ENCODE data around the gene H6PD.

H6PD gene

DNA sequence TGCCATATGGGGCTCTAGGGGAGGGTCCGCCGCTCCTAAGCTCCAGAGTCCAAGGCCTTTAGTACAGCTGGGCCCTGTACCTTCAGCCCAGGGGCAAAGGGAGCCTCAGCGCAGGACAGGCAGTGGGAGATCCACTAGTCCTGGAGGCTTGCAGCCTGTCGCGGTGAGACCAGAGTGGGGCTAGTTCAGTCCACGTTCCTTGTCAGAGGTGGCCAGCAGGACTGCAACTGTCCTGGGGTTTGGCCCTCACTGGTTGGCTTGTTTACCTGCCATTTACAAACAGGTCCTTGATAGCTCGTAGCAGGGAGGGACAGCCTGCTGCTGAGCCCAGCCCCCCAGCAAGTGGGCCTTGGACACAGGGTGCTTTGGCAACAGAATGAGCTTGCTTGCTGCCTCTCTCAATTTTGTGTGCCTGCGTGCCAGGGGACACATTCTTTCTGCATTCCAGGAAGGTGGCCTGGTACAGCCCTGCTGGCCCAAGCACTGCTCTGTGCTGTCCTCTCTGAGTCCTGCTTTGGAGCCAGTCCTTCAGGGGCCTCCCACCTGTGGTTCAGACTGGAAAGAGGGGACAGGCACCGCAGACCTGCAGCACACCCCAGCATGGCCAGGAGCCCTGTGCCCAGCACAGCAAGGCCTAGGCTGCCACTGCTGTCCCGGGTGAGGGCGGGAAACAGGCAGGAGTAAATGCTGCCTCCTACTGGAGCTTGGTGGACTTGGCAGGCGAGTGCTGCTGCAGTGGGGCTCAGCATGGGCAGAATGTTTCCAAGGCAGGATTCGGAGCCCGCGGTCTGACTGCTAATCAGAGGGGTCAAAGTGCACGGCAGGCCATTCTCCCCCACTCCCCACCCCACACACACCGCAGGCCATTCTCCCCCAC, 15.2 kb downstream of the H6PD start:
- DNase-seq (ENCODE audit: low read depth) = peak; percentile 56
- no peak overlapping the region for H3K4me3 ChIP-seq (ENCODE audit: low read length)
- TF ChIP-seq, protein P1, sequence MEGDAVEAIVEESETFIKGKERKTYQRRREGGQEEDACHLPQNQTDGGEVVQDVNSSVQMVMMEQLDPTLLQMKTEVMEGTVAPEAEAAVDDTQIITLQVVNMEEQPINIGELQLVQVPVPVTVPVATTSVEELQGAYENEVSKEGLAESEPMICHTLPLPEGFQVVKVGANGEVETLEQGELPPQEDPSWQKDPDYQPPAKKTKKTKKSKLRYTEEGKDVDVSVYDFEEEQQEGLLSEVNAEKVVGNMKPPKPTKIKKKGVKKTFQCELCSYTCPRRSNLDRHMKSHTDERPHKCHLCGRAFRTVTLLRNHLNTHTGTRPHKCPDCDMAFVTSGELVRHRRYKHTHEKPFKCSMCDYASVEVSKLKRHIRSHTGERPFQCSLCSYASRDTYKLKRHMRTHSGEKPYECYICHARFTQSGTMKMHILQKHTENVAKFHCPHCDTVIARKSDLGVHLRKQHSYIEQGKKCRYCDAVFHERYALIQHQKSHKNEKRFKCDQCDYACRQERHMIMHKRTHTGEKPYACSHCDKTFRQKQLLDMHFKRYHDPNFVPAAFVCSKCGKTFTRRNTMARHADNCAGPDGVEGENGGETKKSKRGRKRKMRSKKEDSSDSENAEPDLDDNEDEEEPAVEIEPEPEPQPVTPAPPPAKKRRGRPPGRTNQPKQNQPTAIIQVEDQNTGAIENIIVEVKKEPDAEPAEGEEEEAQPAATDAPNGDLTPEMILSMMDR (IDR thresholded peaks at IDR 0.05; ENCODE audit: insufficient read depth, low read depth, low read length, missing control alignments) = peak; percentile 51

DNA sequence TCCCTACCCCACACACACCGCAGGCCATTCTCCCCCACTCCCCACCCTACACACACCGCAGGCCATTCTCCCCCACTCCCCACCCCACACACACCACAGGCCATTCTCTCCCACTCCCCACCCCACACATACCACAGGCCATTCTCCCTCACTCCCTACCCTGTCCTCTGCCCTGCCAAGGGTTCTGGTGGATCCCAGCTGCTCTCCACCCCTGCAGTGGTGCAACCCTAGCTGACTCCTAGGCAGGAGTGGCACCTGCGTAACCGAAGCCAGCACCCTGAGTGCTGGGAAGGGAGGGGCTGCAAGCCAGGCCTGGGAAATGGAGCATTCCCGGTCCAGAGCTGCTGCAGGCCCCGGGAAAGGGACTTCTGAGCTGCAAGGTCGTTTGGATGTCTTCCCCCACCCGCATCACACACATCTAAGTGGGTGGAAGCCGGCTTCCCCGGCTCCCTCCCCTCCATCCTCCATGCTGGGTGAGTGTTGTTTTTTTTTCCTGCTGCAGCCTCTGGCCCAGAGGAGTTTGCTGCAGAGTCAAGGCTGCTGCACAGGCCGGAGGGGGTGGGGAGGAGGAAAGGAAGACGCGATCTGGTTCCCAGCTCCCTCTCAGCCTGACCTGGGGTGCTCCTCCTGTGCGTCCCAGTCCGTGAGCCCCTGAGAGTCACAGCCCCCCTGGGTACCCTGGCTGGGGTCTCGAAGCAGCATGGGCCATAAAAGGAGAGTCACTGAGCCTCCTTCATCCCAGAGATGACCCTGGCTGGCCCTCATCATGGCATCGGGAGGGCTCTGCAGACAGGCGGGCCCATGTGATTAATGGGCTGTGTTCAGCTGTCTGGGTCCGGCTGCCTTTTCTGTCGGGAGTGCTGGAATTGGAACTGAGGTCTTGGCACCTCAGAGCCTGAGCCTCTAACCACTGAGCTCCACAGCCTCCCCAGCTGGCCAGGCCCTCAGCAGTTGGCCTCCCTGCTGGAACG, 16.1 kb downstream of the H6PD start:
- H3K4me3 ChIP-seq (ENCODE audit: low read length) = no peak overlapping the region
- TF ChIP-seq, protein P1 (IDR thresholded peaks at IDR 0.05; ENCODE audit: insufficient read depth, low read depth, low read length, missing control alignments) = no peak
- DNase-seq (ENCODE audit: low read depth) = no peak

DNA sequence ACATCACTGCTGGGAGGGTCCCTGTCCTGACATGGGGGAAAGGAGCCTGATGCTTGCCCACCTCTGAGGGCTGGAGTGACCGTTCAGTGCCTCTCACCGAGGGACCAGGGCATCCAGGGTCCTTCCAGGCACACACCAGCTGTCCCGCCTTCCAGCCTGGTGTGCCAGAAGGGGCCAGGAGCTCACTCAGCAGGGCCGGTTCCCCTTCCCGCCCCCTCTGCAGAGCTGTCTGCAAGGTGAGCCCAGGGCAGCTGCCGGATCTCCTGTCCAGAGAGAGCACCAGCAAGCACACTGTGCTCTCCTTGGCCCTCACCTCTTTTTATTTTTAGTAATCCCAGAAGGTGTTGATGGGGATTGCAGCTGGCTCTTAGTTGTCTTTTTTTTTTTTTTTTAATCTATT, 16.9 kb downstream of the H6PD start:
- DNase-seq (ENCODE audit: low read depth) = no peak
- no peak overlapping the region for H3K4me3 ChIP-seq (ENCODE audit: low read length)
- TF ChIP-seq, protein P1 (IDR thresholded peaks at IDR 0.05; ENCODE audit: insufficient read depth, low read depth, low read length, missing control alignments) = no peak

DNA sequence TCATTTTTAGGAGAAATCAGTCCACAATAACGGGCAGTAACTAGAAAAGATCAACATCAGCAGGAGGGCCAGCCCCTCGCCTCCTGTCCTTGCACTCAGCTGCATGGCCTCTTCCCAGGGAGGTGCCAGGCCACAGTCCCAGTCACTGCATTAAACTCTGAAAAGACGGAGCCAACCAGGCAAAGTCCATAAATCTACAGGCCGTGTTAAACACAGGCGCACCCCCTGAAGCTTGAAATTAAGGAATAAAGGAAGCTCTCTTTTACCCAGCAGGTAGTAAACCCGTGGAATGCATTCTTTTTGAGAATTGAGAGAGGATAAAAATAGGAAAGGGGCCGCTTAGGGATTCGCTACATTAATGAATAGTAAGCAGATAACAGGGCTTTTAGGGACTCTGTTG, 18.4 kb downstream of the H6PD start:
- H3K4me3 ChIP-seq (ENCODE audit: low read length) = no peak overlapping the region
- TF ChIP-seq, protein P1 (IDR thresholded peaks at IDR 0.05; ENCODE audit: insufficient read depth, low read depth, low read length, missing control alignments) = no peak
- DNase-seq (ENCODE audit: low read depth) = no peak

DNA sequence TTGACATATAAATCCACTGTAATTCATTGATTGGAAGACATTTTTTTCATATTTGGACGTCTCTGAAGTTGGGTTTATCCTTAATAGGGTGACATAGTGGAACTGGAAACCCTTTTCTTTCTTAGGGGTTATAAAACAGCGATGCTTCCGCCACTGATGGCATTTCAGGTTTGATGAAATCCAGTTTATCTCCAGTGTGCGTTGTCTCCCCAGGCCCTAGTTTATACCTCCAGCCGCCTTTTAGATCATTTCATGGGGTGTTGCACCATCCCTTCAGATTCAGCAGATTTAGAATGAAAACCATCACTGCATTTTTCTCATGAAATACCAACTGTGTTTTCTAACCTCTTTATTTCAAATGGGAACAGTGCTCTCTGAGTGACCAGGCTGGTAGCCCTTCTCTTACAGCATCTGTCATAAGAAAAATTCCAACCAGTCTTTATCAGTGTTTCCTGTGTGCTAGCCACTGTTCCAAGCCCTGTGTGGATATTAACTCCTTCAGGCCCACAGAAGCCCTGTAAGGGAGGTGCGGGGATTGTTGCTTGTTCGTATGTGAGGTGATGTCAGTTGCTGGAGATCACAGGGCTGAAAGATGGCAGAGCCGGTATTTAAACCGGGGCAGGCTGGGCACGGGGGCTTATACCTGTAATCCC, 19.0 kb downstream of the H6PD start:
- H3K4me3 ChIP-seq (ENCODE audit: low read length) = no peak overlapping the region
- DNase-seq (ENCODE audit: low read depth) = no peak
- TF ChIP-seq, protein P1 (IDR thresholded peaks at IDR 0.05; ENCODE audit: insufficient read depth, low read depth, low read length, missing control alignments) = no peak

DNA sequence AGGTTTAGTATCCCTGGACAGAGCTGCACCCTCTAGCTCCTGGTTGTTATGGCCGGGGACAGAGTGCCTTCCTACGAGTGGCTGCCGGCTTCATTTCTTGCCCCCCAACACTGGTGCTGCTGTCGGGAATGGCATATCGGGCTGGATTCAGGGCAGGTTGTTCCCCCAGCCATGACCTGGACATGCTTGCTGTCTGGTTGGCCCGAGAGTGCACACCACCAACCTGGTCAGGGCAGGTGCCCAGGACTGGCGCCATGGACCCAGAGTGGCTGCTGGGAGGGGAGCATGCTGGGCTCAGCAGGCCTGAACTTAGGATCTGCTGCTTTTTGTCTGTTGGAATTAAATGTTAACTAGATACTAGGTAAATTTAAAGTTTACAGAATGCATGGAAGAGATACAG, 21.8 kb downstream of the H6PD start:
- H3K4me3 ChIP-seq (ENCODE audit: low read length) = no peak overlapping the region
- no peak for DNase-seq (ENCODE audit: low read depth)
- TF ChIP-seq, protein P1 (IDR thresholded peaks at IDR 0.05; ENCODE audit: insufficient read depth, low read depth, low read length, missing control alignments) = no peak

Data from epithelial cell of esophagus (primary cell).